Measurements from ENCODE around the gene NTSR1. TPM values are rescaled to one million over a fixed set of nuclear protein-coding genes. Genes with fewer than 3 reads are reported as not detected.

NTSR1 gene
- total and polyA plus RNA-seq, 7 donors = 0.01 to 0.08 (median 0.05) TPM; not detected in 3

- WGBS, 3 donors = 60 to 69% (median 60%) methylated on average over 22 to 23 of the region's 23 CpGs
- H3K27ac ChIP-seq = no peak overlapping the region
- H3K4me1 ChIP-seq = peaks cover 5% of the 10 kb centered on the region
- intact Hi-C loops (cut with DNase I) = loop anchor here in 1 of 2 donors (5.0 kb wide), 1 partner anchor 85 kb away; no protein-coding TSS in a partner anchor
- ATAC-seq = no peak
- peak; percentile 8 to 42 for DNase-seq
- H3K4me3 ChIP-seq = no peak overlapping the region
- H3K9me3 ChIP-seq = no peaks in the 10 kb centered on the region
- peaks cover 0 to 62% (median 13%) of the 10 kb centered on the region in 3 donors for H3K27me3 ChIP-seq (ENCODE audit: insufficient read depth in 3 of 3, low read length in 2 of 3)
- H3K36me3 ChIP-seq (ENCODE audit: insufficient read depth in 1 of 2, low read depth in 1 of 2) = no peaks in the 10 kb centered on the region
- TF ChIP-seq, protein P1, sequence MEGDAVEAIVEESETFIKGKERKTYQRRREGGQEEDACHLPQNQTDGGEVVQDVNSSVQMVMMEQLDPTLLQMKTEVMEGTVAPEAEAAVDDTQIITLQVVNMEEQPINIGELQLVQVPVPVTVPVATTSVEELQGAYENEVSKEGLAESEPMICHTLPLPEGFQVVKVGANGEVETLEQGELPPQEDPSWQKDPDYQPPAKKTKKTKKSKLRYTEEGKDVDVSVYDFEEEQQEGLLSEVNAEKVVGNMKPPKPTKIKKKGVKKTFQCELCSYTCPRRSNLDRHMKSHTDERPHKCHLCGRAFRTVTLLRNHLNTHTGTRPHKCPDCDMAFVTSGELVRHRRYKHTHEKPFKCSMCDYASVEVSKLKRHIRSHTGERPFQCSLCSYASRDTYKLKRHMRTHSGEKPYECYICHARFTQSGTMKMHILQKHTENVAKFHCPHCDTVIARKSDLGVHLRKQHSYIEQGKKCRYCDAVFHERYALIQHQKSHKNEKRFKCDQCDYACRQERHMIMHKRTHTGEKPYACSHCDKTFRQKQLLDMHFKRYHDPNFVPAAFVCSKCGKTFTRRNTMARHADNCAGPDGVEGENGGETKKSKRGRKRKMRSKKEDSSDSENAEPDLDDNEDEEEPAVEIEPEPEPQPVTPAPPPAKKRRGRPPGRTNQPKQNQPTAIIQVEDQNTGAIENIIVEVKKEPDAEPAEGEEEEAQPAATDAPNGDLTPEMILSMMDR (IDR thresholded peaks at IDR 0.05) = no peak
Observed at GRCh38 chr20:62772103-62772611, 63.5 kb downstream of the NTSR1 start.

DNA sequence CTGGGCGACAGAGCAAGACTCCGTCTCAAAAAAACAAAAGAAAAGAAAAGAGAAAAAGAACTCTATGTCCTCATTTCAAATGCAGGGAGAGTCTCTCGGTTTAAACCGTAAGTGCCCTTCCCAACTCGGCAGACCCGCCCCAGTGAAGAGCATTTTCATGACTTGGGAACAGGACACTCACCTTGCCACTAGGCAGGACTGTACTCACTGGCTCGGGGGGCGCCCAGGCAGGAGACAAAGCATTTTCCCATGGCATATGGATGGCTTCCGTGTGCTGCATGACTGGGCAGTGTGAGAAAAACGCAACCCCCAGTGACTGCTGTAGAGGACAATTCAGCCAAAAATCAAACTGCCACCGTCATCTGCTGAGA, 64.0 kb downstream of the NTSR1 start:
- DNase-seq = no peak
- intact Hi-C loops (cut with DNase I) = loop anchor here in 1 of 2 donors (5.0 kb wide), 1 partner anchor 85 kb away; no protein-coding TSS in a partner anchor
- H3K36me3 ChIP-seq (ENCODE audit: insufficient read depth in 1 of 2, low read depth in 1 of 2) = no peaks in the 10 kb centered on the region
- no peak for ATAC-seq
- no peaks in the 10 kb centered on the region for H3K9me3 ChIP-seq
- TF ChIP-seq, protein P1 (IDR thresholded peaks at IDR 0.05) = no peak
- H3K4me1 ChIP-seq = peaks cover 5% of the 10 kb centered on the region
- peaks cover 0 to 62% (median 12%) of the 10 kb centered on the region in 3 donors for H3K27me3 ChIP-seq (ENCODE audit: insufficient read depth in 3 of 3, low read length in 2 of 3)
- H3K27ac ChIP-seq = no peak overlapping the region
- no peak overlapping the region for H3K4me3 ChIP-seq
- 36 to 52% (median 44%) methylated on average over 11 of the region's 11 CpGs for WGBS, 3 donors

DNA sequence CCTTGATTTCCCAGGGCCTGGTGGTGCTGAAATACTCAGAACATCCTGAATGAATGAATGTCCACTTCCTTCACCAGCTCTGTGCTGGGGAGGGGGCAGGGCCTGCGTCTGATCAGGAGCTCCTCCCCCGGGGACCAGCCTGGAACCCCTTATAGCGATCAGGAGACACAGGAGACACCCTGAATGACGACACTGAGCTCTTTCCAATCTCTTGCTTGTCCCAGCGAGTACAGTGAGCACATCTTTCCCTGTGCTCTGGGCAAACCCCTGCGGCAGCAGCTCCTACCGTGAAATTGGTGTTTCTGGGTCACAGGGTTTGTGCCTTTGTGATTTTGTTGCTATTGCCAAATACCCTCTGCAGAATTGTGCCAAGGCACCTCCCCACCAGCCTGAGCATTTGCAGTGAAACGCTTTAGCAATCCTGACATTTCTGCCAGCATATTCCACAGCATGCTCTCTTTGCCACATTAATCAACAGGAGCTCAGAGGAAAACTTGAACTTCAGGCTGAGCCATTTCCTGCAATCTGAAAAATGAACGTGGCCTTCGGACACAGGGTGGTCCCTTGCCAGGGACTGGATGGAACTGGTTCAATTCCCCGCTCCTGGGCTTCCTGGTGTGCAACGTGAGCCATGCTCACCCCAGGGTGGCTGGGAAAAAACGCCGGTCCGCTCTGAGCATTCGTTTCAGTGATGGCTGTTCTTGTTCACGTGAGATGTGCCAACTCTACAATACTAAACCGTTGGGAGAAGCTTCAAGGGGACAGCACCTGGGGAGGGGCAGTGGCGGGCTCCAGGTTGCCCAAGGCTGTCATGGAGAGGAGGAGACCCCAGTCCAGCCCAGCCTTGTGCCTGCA, 64.6 kb downstream of the NTSR1 start:
- peaks cover 0 to 62% (median 10%) of the 10 kb centered on the region in 3 donors for H3K27me3 ChIP-seq (ENCODE audit: insufficient read depth in 3 of 3, low read length in 2 of 3)
- 25 to 39% (median 28%) methylated on average over 19 of the region's 19 CpGs for WGBS, 3 donors
- DNase-seq (no peak), ATAC-seq (peak in 3 of 4 donors; percentile 32 to 41 (median 33))
- TF ChIP-seq, protein P1 (IDR thresholded peaks at IDR 0.05) = no peak
- no peak overlapping the region for H3K27ac ChIP-seq
- peaks cover 5% of the 10 kb centered on the region for H3K4me1 ChIP-seq
- no peaks in the 10 kb centered on the region for H3K9me3 ChIP-seq
- intact Hi-C loops (cut with DNase I) = loop anchor here in 1 of 2 donors (5.0 kb wide), 1 partner anchor 86 kb away; no protein-coding TSS in a partner anchor
- no peak overlapping the region for H3K4me3 ChIP-seq
- H3K36me3 ChIP-seq (ENCODE audit: insufficient read depth in 1 of 2, low read depth in 1 of 2) = no peaks in the 10 kb centered on the region

- Histone ChIP-seq H3K36me3 (ENCODE audit: insufficient read depth in 1 of 2, low read depth in 1 of 2) (no peaks in the 10 kb centered on the region), H3K27me3 (ENCODE audit: insufficient read depth in 3 of 3, low read length in 2 of 3) (peaks cover 0 to 62% (median 10%) of the 10 kb centered on the region in 3 donors), H3K4me3 (no peak overlapping the region), H3K27ac (no peak overlapping the region), H3K4me1 (peaks cover 5% of the 10 kb centered on the region), H3K9me3 (no peaks in the 10 kb centered on the region)
- DNase-seq (no peak), ATAC-seq (no peak)
- WGBS, 3 donors = 62 to 71% (median 63%) methylated on average over 29 of the region's 29 CpGs
- intact Hi-C loops (cut with DNase I) = loop anchor here in 1 of 2 donors (5.0 kb wide), 1 partner anchor 87 kb away; no protein-coding TSS in a partner anchor
- TF ChIP-seq, protein P1 (IDR thresholded peaks at IDR 0.05) = no peak
Observed at GRCh38 chr20:62773845-62774714, 65.4 kb downstream of the NTSR1 start.
